HG03378 (cell line): ENCODE results near the gene APOD.
"Not testable (repeated sequence)": the region's sequence is repeated elsewhere in the genome, so short reads cannot be mapped to it uniquely, and the experiment has no call there.

Experiments
- ATAC-seq: cut with Tn5 transposase; IDR thresholded peaks from one replicate; pipeline ENCODE4 v1.9.1; 2021; ENCODE audit warnings: mild to moderate bottlenecking, moderate library complexity; ENCODE audit not compliant: unreplicated experiment

Gene APOD

DNA sequence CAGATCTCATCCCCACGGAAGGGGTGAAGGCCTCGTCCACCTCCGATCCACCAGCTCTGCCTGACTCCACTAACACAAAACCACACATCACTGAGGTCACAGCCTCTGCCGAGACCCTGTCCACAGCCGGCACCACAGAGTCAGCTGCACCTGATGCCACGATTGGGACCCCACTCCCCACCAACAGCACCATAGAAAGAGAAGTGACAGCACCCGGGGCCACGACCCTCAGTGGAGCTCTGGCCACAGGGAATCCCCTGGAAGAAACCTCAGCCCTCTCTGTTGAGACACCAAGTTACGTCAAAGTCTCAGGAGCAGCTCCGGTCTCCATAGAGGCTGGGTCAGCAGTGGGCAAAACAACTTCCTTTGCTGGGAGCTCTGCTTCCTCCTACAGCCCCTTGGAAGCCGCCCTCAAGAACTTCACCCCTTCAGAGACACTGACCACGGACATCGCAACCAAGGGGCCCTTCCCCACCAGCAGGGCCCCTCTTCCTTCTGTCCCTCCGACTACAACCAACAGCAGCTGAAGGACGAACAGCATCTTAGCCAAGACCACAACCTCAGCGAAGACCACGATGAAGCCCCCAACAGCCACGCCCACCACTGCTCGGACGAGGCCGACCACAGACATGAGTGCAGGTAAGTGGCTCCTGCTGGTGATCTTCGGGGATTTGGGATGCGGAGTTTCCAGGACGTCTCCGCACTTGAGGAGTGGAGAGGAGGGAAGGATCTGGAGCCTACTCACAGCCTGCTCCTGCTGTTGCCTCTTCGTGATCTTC is 36.0 kb upstream of the APOD start:
- not testable (repeated sequence) for ATAC-seq

DNA sequence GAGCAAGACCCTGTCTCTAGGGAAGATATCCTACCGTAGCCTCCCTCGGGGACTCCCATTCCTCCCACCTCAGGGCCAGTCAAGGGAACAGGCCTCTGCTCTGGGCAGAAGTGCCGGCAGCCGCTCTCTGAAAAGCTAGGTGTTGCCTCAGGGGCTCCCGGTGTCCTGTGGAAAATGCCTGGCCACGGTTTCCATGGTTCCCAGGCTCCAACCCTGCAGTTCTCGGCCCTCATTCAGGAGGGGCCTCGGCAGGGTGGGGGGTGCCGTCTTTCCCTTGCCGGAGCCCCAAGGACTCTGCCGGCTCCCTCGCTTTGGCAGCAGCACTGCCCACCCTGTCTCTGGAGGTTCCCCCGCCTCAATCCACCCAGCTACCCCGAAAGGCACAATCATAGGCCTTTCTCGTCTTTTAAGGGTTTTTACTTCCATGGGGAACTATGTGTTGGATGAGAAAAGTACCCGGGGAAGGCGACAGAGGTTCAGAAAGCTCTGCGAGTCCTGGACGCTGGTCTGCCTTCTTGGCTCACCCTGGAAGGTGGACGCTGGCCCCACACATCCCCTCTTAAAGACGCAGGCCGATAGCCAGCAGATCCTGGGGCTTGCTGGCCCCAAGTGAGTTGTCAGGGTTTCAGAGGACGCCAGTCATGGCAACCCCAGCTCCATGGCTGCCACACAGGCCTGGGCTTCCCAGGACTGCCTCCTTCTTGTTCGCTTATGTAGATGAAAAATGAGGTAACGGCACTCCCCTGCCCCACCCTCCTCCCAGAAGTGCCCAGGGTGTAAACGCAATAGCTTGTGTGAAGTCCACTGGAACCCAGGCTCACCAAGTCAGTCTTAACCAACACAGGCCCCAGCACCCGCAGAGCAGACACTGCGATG is 34.3 kb upstream of the APOD start:
- not testable (repeated sequence) for ATAC-seq

DNA sequence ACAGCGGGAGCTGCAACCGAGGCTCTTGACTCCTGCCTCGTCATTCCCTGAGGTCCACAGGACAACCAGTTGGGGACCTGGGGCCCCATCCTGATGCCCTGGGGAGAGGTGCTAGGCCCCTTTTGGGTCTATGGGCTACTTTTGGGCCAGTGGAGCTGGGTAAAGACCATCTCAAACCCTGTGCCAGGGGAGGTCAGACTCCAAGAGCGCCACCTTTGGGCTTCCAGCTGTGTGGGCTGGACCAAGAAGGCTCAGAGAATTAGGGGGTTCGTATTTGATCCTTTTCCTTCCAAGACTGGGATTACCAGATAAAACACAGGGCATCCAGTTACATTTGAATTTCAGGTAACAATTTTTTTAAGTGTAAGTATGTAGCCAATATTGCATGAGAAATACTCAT is 33.4 kb upstream of the APOD start:
- not testable (repeated sequence) for ATAC-seq

DNA sequence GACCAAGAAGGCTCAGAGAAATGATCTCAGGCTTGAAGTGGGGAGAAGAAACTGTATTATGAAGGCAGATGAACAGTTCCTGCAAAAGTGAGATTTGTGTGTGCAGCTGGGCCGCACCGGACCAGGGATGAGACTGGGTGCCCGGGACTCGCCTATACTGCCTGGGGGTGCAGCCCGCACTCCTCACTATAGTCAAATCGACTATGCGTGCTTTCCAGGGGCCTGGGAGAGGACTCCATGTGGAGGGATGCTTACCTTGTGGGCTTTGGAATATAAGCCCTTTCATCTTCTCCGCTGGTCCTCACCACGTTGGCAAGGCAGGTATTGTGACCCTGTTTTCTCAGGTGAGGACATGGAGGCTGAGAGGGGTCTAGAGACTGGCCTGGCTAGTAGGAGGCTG is 32.9 kb upstream of the APOD start:
- ATAC-seq, result no peak

DNA sequence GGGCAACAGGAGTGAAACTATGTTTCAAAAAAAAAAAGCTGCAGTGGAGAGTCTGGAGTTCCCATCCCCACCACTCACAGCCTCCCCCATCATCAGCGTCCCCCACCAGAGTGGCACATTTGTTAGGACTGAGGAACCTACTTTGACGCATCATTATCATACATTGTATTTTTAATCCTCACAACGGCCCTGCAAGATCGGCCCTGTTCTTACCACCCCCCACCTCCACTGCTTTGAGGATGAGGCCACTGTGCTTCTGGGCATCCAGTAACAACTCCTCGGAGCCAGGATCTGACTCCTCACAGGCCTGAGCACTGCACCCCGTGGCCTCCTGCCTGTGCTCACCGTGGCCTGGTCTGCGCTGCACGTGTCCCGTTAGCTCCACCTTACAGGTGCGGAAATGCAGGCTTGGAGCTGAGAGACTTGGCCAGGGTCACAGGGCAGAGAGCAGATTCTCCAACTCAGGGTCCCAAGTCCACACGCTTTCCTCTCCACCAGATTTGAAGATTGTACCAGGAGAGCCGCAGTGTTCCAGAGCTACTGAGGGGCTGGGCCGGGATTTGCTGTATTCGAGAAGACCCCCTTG is 32.3 kb upstream of the APOD start:
- not testable (repeated sequence) for ATAC-seq

DNA sequence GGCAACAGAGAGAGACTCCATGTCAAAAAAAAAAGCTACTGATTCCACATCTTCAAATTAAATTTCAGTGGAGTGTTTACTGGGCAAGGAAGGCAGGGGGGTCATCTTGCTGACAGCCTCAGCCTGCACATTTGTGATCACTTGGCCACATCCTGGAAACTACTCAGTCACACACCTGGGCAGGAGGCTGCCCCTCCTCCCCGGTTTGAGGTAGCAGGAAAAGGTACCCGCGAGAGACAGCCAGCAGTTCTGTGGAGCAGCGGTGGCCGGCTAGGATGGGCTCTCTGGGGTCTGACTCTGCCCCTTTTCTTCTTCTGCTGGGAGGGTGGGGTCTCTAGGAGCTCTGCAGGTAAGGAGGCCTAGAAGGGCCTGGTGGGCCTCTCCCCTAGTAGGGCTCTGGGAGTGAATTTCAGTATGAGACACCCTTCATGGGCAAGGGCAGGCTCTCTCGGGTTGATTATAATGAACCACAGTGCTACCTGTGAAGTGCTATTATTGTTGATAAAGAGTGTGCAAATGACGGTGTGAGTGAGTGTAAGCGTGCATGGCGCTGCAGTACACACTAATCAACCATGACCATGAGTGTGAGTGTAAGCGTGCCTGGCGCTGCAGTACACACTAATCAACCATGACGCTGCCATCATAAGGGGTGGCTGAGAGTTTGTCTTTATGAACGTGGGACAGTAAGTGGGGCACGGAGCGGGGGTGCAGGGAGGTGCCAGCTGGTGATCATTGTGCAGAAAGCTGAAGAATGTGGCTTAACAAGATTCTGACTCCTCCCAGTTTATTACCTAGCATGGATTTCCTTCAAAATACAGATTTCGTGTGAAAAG is 31.1 kb upstream of the APOD start:
- ATAC-seq, result not testable (repeated sequence)

DNA sequence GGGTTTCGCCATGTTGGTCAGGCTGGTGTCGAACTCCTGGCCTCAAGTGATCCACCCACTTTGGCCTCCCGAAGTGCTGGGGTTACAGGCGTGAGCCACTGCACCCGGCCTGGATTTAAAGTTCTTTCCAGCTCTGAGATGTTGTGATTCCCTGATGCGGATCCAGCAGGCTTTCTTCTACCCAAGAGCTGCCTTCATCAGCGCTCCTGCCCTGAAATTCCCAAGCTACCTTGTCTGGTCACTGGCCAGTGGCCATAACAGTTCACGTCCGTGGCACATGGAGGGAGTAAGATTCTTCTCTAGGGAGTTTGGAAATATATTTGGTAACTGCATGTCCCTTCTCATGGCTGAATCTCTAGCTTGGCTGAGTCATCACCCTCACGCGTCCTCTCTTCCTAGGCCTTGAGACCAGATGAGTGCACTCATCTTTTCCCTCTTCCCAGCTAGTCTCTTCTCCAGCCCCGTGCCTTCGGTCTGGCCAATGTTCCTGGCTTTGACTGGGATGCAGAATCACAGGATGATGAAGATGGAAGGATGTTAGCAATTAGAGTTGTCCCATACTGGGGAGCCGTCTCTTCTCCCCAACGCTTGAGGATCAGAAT is 29.8 kb upstream of the APOD start:
- no peak for ATAC-seq

DNA sequence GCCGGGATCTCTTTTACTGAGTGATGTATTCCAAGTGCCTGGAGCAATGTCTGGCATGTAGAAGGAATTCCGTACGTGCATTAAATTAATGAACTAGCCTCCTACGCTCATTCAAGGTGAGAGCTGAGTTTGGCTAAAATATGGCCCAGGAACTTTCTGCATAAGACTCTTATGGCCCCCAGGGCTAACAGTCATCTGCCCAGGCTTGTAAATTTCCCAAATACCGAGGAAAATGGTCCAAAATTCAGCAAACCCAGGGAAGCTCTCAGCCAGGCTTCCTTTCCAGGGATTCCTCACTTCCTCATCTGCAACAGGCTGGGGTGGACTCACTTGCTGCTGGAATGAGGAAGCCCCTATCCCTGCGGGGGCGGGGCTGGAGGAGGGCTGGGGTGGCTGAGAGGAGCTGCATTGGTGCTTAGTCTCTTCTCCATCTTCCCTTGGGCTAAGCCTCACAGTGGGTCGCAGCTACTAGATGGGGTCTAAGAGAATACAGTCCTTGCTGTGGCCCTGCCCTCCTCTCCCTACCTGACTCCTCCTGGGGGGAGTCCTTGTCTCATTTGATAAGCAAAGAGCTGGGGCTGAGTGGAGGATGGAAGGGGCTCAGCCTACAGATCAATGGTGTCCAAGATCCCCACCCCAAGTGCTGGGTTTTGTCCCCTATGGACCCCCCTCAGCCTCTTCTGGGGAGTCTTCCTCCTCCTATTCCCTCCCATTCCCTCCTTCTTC is 28.5 kb upstream of the APOD start:
- ATAC-seq, result no peak

DNA sequence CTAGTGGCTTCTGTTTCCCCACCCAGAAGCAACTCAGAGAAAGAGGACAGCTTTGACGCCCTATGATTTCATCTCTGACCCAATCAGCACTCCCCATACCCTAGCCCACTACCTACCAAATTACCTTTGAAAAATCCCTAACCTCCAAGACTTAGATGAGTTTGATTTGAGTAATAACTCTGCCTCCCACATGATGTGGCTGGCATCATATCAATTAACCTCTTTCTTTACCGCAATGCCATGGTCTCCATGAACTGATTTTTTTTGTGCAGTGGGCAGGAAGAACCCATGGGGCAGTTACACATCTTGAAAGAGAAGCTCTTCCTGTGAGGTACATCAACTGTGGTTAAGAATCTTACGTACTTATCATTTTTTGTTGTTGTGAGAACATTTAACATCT is 25.5 kb upstream of the APOD start:
- no peak for ATAC-seq

DNA sequence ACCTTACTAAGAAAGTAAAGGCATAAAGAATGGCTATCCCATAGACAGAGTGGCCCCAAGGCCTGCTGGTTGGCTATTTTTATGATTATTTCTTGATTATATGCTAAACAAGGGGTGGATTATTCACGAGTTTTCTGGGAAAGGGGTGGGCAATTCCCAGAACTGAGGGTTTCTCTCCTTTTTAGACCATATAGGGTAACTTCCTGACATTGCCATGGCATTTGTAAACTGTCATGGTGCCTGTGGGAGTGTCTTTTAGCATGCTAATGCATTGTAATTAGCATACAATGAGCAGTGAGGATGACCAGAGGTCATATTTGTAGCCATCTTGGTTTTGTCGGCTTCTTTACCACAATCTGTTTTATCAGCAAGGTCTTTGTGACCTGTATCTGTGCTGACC is 18.0 kb upstream of the APOD start:
- ATAC-seq, result not testable (repeated sequence)

DNA sequence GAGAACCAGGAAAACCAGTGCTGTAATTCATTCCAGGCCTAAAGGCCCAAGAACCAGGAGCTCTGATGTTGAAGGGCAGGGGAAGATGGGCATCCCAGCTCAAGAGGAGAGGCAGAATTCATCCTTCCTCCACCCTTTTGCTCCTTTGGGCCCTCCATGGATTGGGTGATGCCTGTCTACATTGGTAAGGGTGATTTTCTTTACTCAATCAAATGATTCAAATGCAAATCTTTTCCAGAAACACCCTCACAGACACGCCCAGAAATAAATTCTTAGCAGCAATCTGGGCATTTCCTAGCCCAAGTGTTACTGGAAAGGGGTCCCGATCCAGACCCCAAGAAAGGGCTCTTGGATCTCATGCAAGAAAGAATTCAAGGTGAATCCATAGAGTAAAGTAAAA is 17.6 kb upstream of the APOD start:
- ATAC-seq, result no peak

DNA sequence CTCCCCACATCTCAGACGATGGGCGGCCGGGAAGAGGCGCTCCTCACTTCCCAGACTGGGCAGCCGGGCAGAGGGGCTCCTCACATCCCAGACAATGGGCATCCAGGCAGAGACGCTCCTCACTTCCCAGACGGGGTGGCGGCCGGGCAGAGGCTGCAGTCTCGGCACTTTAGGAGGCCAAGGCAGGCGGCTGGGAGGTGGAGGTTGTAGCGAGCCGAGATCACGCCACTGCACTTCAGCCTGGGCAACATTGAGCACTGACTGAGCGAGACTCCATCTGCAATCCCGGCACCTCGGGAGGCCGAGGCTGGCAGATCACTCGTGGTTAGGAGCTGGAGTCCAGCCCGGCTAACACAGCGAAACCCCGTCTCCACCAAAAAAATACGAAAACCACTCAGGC is 16.2 kb upstream of the APOD start:
- not testable (repeated sequence) for ATAC-seq

DNA sequence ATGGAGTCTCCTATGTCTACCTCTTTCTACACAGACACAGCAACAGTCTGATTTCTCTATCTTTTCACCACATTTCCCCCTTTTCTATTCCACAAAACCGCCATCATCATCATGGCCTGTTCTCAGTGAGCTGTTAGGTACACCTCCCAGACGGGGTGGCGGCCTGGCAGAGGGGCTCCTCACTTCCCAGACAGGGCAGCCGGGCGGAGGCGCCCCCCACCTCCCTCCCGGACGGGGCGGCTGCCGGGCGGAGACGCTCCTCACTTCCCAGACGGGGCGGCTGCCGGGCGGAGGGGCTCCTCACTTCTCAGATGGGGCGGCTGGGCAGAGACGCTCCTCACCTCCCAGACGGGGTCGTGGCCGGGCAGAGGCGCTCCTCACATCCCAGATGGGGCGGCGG is 15.8 kb upstream of the APOD start:
- not testable (repeated sequence) for ATAC-seq

DNA sequence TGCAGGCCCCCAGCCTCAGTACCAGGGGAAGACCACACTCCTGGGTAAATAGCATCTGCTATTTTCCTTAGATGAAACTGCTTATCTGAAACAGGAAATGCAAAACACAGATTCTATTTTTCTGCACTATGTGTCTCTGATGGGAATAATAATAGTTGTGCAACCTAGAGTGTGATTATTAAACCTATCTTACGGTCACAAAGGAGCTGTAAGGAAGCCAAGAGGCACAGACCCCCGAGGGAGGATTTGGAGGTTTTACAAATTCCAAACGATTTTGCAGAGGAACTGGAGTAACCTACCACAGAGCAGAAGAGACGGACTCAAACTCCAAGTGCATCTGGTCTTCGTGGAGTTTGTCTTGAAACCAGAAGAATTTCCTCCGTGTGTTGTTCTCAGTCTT is 14.1 kb upstream of the APOD start:
- ATAC-seq, result no peak

DNA sequence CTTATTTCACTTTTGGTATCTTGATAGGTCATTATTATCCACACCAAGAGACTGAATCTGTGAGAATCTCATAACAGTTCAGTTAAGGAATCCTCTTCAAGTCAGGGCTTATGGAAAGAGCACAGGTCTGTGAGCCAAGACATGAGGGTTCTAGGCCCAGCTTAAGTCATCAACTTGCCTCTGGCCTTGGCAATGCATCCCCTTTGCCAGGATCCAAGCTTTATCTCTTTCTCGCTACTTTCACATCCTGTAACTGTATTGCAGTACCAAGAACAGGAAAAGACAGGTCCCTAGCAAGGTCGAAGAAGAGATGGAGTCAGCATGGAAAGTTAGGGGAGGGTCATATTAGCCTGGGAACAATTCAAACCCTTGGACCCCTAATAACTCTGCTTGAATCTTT is 13.5 kb upstream of the APOD start:
- ATAC-seq, result no peak

DNA sequence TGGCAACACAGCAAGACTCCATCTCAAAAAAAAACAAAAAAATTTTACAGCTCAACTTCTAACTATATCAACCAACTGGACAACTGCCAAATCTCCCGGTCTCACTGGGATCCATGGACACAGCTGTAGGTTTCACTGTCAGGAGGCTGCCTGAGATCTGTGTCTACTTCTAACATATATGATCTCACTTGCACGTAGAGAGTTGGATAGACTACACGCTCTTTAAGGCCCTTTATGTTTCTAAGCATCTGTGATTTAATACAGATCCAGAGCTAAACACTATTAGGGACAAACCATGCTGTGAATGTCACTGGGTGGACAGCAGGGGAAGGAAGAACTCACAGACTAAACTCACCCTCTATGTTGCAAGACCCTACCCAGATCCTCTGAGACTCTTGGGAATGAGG is 13.0 kb upstream of the APOD start:
- ATAC-seq, result no peak

DNA sequence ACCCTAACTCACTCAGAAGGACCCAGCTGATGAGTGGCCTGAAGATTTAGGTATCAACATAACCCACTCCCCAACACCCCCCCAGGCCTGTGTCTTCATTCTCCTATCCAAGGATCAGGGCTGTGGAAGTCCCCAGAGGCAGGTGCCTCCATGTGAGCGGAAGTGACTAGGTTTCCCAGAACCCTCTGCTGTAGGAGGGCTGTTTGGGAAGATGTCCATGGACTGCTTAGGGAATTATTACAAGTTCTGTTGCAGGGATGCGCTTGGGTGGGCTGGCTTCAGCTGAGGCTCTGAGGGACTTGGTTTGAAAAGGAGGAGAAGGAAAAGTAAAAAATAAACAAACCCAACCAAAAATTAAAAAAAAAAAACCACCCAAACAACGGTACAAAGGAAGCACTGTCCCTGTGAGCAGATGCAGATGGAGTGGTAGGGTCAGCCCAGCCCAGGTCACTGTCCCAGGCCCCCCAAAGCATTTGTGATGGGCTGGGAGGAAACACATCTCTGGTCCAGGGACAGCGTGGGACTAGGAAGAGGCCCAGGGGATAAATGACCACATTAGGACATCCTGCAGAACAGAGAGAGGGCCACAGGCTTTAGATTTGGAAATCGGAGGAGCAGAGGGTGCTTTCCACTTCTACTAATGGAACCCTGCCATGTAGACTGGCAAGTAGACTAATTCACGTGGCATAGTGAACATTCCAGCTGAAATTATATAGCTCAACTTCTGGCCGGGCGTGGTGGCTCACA is 12.2 kb upstream of the APOD start:
- no peak for ATAC-seq

DNA sequence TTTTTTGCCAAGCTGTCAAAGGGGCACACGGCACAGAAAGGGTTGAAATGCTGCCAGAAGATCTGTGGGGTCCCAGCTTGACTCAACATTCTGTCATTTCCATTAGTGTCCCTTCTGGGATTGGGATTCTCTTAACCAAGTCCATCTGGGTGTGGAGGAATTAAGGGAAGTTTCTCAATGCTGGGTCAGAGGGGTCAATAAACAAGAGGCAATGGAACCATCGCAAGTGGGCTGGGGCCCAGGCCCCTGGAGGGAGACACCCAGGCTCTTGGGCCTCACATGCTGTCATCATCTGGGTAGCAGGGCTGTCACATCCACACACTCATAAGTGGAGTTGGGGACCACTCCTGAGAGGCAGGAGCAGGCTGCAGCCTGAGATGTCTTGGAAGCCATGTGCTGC is 8.1 kb upstream of the APOD start:
- no peak for ATAC-seq

DNA sequence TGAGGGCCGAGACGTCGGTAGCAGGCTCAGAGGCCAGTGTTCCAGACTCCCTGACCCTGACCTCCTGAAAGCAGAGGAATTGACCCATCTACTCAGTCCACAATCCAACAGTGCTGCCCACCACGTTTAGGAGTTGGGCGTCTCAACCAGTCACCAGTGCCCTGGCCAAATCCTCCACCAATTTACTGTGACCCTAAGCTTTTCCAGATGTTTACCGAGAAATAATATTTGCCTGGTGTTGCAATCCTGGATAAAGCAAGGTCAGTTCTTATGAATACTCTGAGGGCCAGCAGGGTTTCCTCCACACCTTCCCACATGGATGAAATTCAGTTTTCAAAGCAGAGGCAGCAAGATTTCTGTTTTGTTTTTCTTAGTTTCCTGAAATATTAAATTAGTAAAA is 7.5 kb upstream of the APOD start:
- no peak for ATAC-seq
